ENCODE results near the gene NBPF3.

- TF ChIP-seq POLR2A (IDR thresholded peaks at IDR 0.05), result no peak
- TF ChIP-seq, protein P1, sequence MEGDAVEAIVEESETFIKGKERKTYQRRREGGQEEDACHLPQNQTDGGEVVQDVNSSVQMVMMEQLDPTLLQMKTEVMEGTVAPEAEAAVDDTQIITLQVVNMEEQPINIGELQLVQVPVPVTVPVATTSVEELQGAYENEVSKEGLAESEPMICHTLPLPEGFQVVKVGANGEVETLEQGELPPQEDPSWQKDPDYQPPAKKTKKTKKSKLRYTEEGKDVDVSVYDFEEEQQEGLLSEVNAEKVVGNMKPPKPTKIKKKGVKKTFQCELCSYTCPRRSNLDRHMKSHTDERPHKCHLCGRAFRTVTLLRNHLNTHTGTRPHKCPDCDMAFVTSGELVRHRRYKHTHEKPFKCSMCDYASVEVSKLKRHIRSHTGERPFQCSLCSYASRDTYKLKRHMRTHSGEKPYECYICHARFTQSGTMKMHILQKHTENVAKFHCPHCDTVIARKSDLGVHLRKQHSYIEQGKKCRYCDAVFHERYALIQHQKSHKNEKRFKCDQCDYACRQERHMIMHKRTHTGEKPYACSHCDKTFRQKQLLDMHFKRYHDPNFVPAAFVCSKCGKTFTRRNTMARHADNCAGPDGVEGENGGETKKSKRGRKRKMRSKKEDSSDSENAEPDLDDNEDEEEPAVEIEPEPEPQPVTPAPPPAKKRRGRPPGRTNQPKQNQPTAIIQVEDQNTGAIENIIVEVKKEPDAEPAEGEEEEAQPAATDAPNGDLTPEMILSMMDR (IDR thresholded peaks at IDR 0.05), result no peak
Observed at GRCh38 chr1:21451212-21451611, 11.3 kb downstream of the NBPF3 start.
